ENCODE data around the gene LUC7L3.
"Not testable (repeated sequence)": the region's sequence is repeated elsewhere in the genome, so short reads cannot be mapped to it uniquely, and the experiment has no call there.

The LUC7L3 gene

DNA sequence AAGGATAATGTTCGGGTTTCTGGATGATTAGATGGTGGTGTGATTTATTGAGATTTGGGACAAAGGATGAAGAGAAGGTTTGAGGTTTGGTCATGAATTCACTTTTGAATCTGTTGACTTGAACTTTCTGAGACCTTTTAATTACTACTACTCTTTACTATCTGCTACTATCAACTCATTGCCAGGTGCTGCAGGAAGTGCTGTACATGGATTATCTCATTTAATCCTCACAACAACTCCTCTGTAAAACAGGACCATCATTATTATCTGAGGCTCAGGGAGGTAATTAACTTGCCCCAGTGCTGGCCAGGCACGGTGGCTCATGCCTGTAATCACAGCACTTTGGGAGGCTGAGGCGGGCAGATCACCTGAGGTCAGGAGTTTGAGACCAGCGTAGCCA lies 8.8 kb upstream of the LUC7L3 start:
- no peak for DNase-seq

DNA sequence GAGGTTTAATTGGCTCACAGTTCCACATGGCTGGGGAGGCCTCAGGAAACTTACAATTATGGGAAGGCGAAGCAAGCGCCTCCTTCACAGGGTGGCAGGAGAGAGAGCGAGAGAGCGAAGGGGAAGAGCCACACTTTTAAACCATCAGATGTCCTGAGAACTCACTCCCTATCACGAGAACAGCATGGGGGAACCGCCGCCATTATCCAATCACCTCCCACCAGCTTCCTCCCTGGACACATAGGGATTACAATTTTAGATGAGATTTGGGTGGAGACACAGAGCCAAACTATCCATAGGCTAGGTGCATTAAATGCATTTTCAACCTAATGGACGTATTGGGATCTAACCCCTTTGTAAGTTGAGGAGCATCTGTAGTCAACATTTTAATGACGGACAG lies 6.8 kb upstream of the LUC7L3 start:
- DNase-seq = no peak

DNA sequence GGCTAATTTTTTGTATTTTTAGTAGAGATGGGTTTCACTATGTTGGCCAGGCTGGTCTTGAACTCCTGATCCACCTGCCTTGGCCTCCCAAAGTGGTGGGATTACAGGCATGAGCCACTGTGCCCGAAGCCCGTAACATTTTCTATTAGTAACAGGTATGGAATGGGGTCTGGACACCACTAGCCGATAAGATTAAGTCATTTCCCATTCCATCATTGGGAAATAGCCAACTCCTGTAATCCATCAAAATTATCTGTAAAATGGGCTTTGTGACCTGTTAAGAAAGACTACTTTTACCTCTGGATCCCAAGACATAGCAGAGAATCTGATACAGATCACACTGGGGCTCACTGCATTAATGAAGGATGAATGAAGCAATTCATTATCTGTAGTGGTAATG lies 3.9 kb upstream of the LUC7L3 start:
- DNase-seq = no peak

DNA sequence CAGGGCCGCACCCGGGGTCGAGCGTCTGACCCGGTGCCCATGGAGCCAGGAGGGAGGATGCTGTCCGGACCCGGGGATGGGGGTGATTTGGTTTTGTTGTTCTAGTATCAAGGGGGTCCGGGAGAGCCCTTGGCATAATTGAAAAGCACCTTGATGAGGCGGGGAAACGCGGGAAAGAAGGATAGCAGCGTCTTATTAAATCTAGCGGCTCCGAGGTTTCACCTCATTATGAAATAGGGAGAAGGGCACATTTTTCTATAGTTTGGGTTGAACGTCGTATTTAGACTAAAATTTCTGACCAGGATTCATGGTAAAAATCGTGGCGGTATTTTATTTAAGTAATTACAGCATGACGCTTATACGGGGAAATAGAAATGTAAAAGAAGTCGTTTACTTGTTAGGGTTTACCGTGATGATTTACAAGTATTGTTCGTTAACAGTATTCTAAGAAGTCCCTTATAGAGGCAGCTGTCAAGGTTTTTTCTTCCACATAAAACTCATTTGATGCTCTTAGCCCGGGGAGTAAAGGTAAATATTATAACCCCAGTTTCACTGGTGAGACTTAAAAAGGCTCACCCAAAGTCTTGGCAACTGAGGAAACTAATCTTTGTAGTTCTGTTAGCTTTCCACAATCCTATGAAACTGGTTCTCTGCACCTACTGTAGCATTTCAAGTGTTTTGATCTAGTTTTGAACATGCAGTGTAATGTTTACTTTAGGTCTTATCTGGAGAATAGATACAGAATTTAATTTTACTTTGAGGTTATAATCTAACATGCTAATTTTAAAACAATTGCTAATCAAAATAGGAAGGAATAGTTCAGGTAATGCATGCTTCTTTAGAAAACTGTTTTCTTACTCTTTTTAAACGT lies 756 bp downstream of the LUC7L3 start:
- DNase-seq = no peak

DNA sequence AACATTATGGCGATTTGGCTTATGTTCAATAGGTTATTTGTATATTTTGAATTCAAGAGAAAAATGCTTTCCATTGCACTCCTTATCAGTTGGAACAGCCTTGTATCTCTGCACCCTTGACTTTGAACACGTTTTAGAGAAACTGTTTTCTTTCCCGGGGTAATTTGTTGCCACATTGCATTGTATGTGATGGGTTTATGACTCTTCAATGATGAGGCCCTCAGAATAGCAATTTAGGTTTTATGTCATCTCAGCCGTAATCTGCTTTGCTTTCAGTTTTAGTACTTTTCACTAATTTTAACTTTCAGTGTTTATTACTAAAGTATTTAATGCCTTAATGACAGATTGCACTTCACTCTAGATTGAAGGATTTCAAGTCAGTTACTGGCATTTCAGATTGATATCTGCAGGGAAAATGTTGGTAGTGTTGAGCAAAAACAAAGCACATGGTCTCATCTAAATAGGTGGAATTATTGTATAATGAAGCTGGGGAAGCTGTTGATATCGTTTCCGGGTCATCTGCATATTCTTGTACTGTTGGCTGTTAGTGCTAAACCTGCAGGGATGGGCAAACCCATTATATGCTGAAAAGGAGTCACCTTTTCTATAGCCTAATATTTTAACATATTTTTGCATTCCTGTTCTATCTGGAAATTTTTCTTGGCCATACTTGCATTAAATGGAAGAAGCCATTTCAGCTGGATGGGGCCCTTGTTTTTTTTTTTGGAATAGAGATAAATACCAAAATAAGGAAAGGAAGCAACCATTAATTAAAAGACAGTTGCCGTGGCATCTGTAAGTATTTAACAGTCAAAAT lies 2.0 kb downstream of the LUC7L3 start:
- no peak for DNase-seq

DNA sequence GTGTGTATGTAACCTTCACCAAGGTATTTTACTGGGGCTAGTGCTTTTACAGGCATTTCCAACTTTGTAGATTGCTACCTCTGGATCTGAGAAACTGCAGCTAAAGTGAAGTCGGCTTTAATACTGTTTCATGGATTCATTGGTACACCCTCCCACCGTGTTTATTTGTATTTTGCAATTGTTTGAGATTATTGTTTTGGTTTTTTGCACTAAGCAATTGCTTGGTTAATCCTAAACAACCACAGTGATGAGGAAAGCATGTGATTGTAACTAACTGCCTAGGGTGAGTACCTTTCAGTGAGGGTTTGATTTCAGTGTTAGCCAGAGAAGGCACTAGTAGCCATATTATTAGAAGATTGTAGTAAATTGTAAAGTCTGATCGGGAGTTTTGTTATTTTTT lies 3.3 kb downstream of the LUC7L3 start:
- DNase-seq = no peak

DNA sequence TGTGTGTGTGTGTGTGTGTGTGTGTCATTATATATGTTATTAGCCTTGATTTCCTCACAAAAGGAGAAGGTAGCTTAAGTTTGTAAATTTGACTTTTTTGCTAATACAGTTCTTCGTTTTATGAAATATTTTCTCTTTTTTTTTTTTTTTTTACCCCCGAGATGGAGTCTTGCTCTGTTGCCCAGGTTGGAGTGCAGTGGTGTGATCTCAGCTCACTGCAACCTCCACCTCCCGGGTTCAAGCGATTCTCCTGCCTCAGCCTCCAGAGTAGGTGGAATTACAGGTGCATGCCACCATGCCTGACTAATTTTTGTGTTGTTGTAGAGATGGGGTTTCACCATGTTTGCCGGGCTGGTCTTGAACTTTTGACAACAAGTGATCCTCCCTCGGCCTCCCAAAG lies 5.2 kb downstream of the LUC7L3 start:
- DNase-seq = not testable (repeated sequence)

DNA sequence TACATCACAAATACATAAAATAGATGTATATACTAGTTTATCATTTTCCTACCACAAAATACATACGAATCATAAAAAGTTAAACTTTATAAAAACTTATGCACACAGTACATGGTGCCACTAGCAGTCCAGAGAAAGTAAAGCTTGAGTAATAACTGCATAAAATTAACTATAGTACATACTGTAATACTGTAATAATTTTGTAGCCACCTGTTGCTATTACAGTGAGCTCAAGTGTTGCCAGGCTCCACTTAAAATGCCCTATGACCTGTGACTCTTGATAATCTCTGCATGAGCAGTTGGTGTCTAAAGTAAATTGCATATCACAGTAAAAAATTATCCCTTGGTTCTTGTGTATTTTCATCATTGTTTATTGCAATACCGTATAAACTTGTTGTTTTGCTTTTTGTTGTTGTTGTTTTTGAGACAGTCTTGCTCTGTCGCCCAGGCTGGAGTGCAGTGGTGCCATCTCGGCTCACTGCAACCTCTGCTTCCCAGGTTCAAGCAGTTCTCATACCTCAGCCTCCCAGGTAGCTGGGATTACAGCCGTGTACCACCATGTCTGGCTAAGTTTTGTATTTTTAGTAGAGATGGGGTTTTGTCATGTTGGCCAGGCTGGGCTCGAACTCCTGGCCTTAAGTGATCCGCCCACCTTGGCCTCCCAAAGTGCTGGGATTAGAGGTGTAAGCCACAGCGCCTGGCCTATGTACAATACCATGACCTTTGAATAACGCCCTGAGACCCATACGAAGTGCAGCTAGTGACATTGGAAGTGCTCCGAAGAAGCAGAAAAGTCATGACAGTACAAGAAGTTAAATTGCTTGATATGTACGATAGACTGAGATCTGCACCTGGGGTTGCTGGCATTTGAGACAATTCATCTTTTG lies 6.6 kb downstream of the LUC7L3 start:
- DNase-seq = no peak

DNA sequence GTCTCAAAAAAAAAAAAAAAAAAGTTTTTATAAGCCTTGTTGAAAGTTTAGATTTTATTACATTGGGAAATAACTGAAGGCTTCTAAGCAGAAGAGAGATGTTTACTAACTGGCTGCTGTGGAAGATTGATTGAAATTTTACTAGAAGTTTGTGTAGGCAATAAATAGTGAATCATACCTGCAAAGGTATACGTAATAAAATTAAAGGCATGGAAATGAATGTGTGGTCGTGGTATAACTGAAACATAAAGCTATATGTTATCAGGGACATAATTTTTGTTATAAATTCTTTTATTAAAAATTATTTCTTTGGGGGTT lies 8.7 kb downstream of the LUC7L3 start:
- DNase-seq = no peak

DNA sequence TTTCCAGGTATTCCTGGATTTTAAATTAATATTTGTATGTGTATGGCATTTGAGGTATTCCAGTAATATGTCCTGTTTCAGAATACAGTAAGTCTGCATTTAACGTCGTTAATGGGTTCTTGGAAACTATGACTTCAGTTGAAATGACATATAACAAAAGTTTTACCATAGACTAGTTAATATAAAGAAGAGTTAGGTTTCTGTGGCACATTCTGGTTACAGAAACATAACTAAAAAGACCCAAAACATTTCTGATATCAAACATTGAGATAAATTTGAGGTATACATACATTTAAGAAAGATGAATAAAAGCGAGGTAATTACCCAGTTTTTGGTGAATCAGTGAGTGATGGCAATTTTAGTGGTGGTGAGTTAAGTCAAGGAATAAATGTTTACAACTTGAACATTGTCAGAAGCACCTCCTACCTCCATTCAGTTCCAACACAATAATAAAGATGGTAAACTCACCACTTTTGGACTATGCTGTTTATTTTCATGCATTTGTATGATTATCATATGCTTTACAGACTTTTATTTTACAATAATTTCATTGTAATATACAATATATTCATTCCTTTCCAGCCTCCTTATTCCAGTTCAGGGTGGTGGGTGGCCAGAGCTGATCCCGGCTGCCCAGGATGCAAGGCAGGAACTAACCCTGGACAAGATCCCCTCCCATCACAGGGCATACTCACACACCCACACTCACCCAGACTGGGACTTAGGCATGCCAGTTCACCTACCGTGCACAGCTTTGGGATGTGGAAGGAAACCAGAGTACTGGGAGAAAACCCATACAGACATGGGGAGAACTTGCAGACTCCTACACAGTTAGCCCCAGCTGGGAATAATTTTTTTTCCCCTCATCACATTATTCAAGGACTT lies 9.7 kb downstream of the LUC7L3 start:
- no peak for DNase-seq

DNA sequence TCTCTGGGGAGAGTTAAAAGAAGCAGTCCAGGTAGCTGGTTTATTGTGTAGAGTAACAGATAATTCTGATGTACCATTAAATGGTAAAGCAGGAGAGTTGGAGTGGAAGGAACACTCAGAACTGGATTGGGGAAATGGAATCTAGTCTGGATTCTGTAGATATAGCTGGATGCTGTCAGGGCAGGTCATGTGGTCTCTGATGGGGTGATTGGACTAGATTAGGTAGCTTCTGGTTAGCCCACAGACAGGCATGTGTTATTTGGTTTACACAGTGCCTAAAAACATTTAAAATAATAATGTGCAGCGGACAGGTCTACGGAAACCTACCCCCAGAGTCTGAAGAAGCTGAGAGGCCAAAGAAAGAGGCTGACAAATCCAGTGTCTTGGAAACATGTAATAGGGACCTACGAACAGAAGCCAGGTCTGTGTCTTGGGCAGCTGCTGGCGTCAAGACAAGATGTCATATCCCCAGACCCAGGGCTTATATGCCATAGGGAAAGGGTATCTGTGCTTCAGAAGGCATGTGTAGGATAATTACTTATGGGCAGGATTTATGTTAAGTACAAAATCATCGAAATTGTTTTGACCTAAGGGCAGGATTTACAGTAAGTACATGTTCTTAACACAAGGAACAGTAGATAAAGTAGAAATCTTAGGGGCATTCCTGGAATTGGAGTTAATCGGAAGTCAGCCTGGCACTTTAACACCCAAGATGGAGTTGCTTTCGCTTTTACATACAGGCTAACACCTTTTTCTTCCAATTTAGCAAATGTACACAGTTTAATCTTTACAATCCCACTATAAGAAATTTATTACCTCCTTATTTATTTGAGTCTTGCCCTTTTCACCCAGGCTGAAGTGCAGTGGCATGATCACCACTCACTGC lies 12.4 kb downstream of the LUC7L3 start:
- no peak for DNase-seq

DNA sequence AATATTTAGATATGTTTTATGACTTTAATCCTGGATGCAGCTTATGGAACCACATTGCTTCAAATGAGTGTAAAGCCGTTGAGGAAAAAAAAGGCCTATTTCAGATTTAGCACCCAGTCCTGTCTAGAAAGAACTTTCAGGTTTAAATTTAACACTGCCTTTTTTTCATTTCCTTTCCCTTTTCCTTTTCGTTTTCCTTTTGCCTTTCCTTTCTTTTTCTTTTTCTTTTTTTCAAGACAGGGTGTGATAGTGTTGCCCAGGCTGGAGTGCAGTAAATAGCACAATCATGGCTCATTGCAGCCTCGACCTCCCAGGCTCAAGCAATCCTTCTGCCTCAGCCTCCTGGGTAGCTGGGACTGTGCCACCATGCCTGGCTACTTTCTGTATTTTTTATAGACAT lies 15.9 kb downstream of the LUC7L3 start:
- no peak for DNase-seq

DNA sequence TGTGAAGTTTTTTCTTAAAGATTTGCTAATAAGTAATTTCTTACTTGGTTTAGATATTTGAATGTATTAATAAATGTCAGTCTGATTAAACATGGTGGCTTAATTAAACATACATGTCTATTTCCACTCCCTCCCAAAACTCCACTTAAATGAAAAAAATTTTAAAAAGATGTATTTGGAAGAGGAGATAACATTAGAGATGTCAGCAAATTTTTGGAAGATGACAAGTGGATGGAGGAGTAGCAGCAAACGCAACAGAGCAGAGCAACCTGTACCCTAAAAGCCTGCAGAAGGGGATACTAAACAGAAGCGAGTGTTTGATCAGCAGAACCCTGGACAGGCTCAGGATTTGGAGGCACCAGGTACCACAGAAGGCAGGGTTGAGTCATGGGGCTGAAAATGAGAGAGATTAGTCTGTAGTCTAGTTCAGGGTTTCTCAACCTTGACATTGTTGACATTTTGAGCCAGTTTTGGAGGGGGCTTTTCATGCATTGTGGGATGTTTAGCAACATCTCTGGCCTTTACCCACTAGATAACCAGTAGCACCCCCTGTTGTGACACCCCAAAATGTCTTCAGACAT lies 17.8 kb downstream of the LUC7L3 start:
- no peak for DNase-seq

DNA sequence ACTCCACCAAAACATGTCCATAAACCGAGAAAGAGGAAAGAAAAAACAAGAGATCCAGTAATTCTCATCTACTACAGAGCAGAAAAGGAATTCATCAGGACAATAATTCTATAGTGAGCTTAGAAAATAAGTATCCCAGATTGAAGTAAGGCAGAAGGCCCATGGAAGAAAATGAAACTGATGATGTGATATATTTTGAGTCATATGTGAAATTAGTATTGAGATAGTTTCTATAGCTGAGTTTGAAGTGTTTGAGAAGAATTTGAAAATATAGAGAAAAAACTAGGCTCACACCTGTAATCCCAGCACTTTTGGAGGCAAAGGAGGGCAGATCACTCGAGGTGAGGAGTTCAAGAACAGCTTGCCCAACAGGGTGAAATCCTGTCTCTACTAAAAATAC lies 19.7 kb downstream of the LUC7L3 start:
- DNase-seq = no peak

DNA sequence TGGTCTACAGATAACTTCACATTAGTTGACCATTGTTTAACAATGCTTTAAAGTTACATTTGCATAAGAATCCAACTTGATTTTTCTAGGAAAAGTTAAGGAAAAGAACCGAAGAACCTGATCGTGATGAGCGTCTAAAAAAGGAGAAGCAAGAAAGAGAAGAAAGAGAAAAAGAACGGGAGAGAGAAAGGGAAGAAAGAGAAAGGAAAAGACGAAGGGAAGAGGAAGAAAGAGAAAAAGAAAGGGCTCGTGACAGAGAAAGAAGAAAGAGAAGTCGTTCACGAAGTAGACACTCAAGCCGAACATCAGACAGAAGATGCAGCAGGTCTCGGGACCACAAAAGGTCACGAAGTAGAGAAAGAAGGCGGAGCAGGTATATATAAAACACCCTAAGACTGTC lies 26.2 kb downstream of the LUC7L3 start:
- no peak for DNase-seq

DNA sequence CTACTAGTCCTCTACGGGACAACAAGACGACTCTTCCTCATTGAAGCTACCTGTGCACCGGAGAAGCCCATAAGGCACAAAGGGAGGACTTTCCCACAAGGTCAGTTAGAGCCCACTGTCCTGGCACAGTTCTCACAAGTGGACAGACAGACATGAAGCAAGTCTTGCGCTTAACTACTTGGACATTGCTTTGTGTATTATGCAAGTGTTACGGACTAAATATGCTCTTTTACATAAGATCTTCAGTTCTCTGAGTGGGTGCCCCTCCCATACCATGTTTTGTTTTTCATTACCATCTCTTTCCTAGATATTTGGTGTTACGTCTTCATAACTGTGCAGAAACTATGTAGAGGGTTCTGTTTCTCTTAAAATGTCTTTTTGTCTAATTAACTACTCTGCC lies 29.8 kb downstream of the LUC7L3 start:
- DNase-seq = no peak

DNA sequence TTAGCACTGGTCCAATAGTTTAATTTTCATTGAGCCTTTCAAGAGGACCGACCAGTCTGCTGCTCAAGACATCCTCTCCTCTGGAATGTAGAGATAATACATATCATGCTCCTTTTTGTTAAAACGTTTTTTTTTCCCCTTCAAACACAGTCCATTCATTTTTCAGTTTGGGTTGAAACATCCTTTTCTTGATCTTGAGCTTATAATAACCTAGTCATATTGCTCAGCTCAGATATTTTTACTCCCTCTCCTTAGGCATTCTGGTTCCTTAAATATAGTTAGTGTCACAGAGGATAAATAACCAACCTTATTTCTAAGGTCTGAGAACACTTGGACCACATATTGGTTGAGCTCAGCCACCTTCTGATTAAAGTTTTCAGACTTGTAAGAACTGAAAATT lies 35.1 kb downstream of the LUC7L3 start:
- no peak for DNase-seq

DNA sequence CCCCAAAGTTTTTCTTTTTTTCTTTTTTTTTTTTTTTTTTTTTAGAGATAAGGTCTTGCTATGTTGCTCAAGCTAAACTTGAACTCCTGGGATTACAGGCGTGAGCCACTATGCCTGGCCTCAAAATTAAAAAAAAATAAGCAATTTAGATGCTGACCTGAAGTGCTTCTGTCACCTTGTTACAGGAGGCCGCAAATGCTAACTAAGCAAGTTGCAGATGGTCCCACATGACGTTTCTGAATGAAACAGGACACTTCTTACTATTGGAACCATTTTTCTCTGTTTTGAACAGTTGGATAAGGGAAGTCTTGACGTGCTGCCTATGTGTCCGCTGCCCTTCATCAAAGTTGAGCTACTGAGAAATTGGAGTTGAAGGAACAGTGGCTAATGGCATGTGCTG lies 39.1 kb downstream of the LUC7L3 start:
- no peak for DNase-seq

DNA sequence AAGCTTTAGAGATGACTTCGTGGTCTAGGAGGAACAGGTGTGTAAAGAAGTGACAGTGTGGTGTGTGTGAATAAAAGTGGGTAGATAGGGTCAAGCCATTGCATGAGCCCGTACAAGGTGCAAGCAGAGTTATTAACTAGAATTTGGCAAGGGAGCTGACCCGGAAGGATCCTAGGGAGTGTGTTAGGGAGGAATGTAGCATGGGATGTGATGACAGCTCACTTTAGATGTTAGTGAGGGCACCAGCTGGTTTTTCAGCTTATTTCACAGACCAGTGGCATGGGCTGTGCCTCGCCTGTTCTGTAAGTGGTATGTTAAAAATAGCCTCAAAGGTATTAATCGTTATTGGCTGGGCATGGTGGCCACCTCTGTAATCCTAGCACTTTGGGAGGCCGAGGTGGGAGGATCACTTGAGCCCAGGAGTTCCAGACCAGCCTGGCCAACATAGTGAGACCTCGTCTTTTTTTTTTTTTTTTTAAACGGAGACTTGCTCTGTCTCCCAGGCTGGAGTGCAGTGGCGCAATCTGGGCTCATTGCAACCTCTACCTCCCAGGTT lies 39.7 kb downstream of the LUC7L3 start:
- DNase-seq = no peak

DNA sequence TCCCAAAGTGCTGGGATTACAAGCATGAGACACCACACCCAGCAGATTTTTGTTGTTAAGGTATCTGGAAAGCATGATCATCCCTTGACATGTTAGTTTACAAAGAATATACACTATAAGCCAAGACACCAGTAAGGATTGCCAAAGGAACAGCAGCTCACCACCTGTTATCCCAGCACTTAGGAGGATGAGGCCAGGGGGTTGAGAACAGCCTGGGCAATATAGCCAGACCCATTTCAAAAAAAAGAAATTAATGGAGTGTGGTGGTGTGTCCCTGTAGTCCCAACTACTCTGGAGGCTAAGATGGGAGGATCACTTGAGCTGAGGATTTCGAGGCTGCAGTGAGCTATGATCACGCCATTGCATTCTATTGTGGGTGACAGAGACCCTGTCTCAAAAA lies 42.8 kb downstream of the LUC7L3 start:
- DNase-seq = no peak
